BLaER1 treated with 17β-estradiol and CSF1 and Interleukin-3, amounts not matched to agents 10 nM and 100 nM (cell line): ENCODE measurements around the gene DLGAP1.
"Not testable (repeated sequence)": the region's sequence is repeated elsewhere in the genome, so short reads cannot be mapped to it uniquely, and the experiment has no call there.

Experiments
- H3K27ac ChIP-seq, 11 experiments: shearing (Covaris generic); formaldehyde crosslinking; 2 replicates each; pipeline ENCODE4 v1.8.1; 2022
- H3K27me3 ChIP-seq, 11 experiments: shearing (Covaris generic); formaldehyde crosslinking; 2 replicates each; pipeline ENCODE4 v1.8.1; 2022
- H3K36me3 ChIP-seq, 11 experiments: shearing (Covaris generic); formaldehyde crosslinking; 2 replicates each; pipeline ENCODE4 v1.8.1; 2022
- H3K4me1 ChIP-seq, 10 experiments: shearing (Covaris generic); formaldehyde crosslinking; 2 replicates each; pipeline ENCODE4 v1.8.1; 2022
- H3K4me2 ChIP-seq, 11 experiments: shearing (Covaris generic); formaldehyde crosslinking; 2 replicates each; pipeline ENCODE4 v1.8.1; 2022
- H3K4me3 ChIP-seq, 10 experiments: shearing (Covaris generic); formaldehyde crosslinking; 2 replicates each; pipeline ENCODE4 v1.8.1; 2022
- H3K9ac ChIP-seq, 11 experiments: shearing (Covaris generic); formaldehyde crosslinking; 2 replicates each; pipeline ENCODE4 v1.8.1; 2022
- H3K9me3 ChIP-seq, 11 experiments: shearing (Covaris generic); formaldehyde crosslinking; replicated peaks in 1 of 11; 2 replicates each; pipeline ENCODE4 v1.8.1; 2022
- H4K20me1 ChIP-seq, 11 experiments: shearing (Covaris generic); formaldehyde crosslinking; 2 replicates each; pipeline ENCODE4 v1.8.1; 2022
- Cebpa-rat ChIP-seq, 11 experiments: shearing (Covaris generic); IDR thresholded peaks; 2 replicates each; pipeline ENCODE4 v1.8.1; 2022

Gene DLGAP1

DNA sequence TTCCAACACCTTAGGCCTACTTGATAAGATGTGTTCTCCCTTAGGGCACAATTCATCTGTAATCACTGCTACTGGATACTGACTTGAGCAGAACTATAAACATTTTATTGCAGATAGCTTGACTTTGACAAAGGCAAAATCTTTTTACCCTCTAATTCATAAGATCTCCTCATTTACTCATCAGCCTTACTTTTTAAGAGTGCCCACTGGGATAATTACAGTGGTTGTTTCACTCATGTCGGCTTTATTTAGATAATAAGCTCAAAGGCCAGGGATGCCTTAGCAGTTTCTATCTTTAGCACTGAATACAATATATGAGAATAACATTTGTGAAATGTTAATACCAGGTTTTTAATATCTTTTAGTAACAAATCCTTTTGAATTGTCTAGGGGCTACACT is 144.0 kb downstream of the DLGAP1 start:
- no peaks in the 10 kb centered on the region for H3K36me3 ChIP-seq
- H4K20me1 ChIP-seq = no peaks in the 10 kb centered on the region
- H3K27ac ChIP-seq = no peak overlapping the region
- no peak overlapping the region for H3K4me3 ChIP-seq
- no peak overlapping the region for H3K9ac ChIP-seq
- no peaks in the 10 kb centered on the region for H3K27me3 ChIP-seq
- no peaks in the 10 kb centered on the region for H3K9me3 ChIP-seq
- no peaks in the 10 kb centered on the region for H3K4me1 ChIP-seq
- no peak overlapping the region for H3K4me2 ChIP-seq
- no peak for TF ChIP-seq Cebpa-rat (IDR thresholded peaks at IDR 0.05)

DNA sequence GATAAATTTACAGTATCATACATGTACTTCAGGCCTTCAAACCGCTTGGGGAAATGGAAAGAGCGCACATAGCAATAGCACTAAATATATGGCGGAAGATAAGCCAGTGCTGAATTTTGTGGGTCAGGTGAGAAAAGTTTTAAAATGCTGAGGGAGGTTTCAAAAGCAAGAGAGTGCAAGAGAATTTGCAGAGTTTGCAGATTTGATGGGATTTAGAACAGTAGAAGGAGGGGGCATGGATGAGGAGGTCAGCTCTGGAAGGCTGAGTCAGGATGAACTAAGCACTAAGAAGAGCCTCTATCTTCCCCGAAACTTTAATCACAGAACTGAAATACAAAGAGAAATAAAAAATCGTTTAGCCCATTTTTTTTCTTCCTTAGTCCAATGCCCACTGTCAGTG is 145.9 kb downstream of the DLGAP1 start:
- no peaks in the 10 kb centered on the region for H3K27me3 ChIP-seq
- H3K9me3 ChIP-seq = no peaks in the 10 kb centered on the region
- no peaks in the 10 kb centered on the region for H3K4me1 ChIP-seq
- H4K20me1 ChIP-seq = no peaks in the 10 kb centered on the region
- no peak for TF ChIP-seq Cebpa-rat (IDR thresholded peaks at IDR 0.05)
- no peak overlapping the region for H3K4me3 ChIP-seq
- no peak overlapping the region for H3K9ac ChIP-seq
- no peaks in the 10 kb centered on the region for H3K36me3 ChIP-seq
- no peak overlapping the region for H3K4me2 ChIP-seq
- H3K27ac ChIP-seq = no peak overlapping the region

- Histone ChIP-seq H3K36me3 (no peaks in the 10 kb centered on the region), H3K27me3 (no peaks in the 10 kb centered on the region), H3K27ac (no peak overlapping the region), H3K4me2 (no peak overlapping the region), H3K9me3 (no peaks in the 10 kb centered on the region), H3K4me1 (no peaks in the 10 kb centered on the region), H3K9ac (no peak overlapping the region), H4K20me1 (no peaks in the 10 kb centered on the region), H3K4me3 (no peak overlapping the region)
- TF ChIP-seq Cebpa-rat (IDR thresholded peaks at IDR 0.05) = no peak
These were observed 146.5 kb downstream of the DLGAP1 start for GRCh38 chr18:4308576-4308975.

DNA sequence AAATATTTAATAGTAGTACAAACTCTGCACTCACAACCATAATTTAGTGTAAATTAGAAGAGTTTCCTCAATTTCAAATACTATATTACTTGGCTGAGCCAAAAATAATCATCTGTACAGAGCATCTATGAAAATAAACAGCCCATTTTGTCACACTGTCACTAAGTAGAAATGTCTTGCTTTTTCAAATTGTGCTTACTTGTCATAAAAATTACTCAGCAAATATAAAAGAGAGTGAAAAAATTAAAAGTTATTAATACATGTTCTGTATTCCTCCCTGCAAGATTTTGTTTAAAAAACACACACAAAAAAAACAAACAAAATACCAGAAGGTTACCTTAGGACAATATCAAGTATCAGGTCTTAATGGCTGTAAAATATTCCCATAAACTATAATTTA is 155.7 kb downstream of the DLGAP1 start:
- Histone ChIP-seq H4K20me1 (no peaks in the 10 kb centered on the region), H3K9me3 (peaks cover 0 to 5% (median 0%) of the 10 kb centered on the region in 11 experiments; a peak in 4 of 22 replicates), H3K27ac (no peak overlapping the region), H3K9ac (no peak overlapping the region), H3K36me3 (no peaks in the 10 kb centered on the region), H3K27me3 (no peaks in the 10 kb centered on the region), H3K4me3 (no peak overlapping the region), H3K4me2 (no peak overlapping the region), H3K4me1 (no peaks in the 10 kb centered on the region)
- no peak for TF ChIP-seq Cebpa-rat (IDR thresholded peaks at IDR 0.05)

- Histone ChIP-seq H3K36me3 (no peaks in the 10 kb centered on the region), H3K27me3 (no peaks in the 10 kb centered on the region), H3K4me3 (no peak overlapping the region), H3K27ac (no peak overlapping the region), H3K4me1 (no peaks in the 10 kb centered on the region), H3K4me2 (no peak overlapping the region), H3K9ac (no peak overlapping the region), H4K20me1 (no peaks in the 10 kb centered on the region), H3K9me3 (peaks cover 0 to 5% (median 0%) of the 10 kb centered on the region in 11 experiments; a peak in 4 of 22 replicates)
- no peak for TF ChIP-seq Cebpa-rat (IDR thresholded peaks at IDR 0.05)
These were observed 161.8 kb downstream of the DLGAP1 start for GRCh38 chr18:4293337-4293736.

GRCh38 chr18:4292696-4293095 is 162.4 kb downstream of the DLGAP1 start:
- Histone ChIP-seq H3K27me3 (no peaks in the 10 kb centered on the region), H3K36me3 (no peaks in the 10 kb centered on the region), H3K4me2 (no peak overlapping the region), H3K4me3 (no peak overlapping the region), H3K4me1 (no peaks in the 10 kb centered on the region), H3K27ac (no peak overlapping the region), H3K9ac (no peak overlapping the region), H4K20me1 (no peaks in the 10 kb centered on the region), H3K9me3 (peaks cover 0 to under 1% (median 0%) of the 10 kb centered on the region in 11 experiments; a peak in 3 of 22 replicates)
- TF ChIP-seq Cebpa-rat (IDR thresholded peaks at IDR 0.05) = no peak

- H3K4me1 ChIP-seq, H3K9me3 ChIP-seq, H3K36me3 ChIP-seq, H3K27me3 ChIP-seq, H3K27ac ChIP-seq, H4K20me1 ChIP-seq, H3K4me3 ChIP-seq, H3K9ac ChIP-seq, H3K4me2 ChIP-seq: not testable (repeated sequence)
These were observed 167.8 kb downstream of the DLGAP1 start for GRCh38 chr18:4287340-4287739.

GRCh38 chr18:4286256-4286655 is 168.9 kb downstream of the DLGAP1 start:
- no peak overlapping the region for H3K4me3 ChIP-seq
- no peaks in the 10 kb centered on the region for H3K4me1 ChIP-seq
- no peaks in the 10 kb centered on the region for H4K20me1 ChIP-seq
- no peak overlapping the region for H3K4me2 ChIP-seq
- H3K27ac ChIP-seq = no peak overlapping the region
- TF ChIP-seq Cebpa-rat (IDR thresholded peaks at IDR 0.05) = no peak
- H3K9me3 ChIP-seq = no peaks in the 10 kb centered on the region
- H3K27me3 ChIP-seq = no peaks in the 10 kb centered on the region
- H3K9ac ChIP-seq = no peak overlapping the region
- H3K36me3 ChIP-seq = no peaks in the 10 kb centered on the region

- H3K4me1 ChIP-seq = no peaks in the 10 kb centered on the region
- TF ChIP-seq Cebpa-rat (IDR thresholded peaks at IDR 0.05) = no peak
These were observed 169.6 kb downstream of the DLGAP1 start for GRCh38 chr18:4285525-4285924.

GRCh38 chr18:4284528-4284927 is 170.6 kb downstream of the DLGAP1 start:
- Histone ChIP-seq H3K9ac (no peak overlapping the region), H3K4me3 (no peak overlapping the region), H3K4me2 (no peak overlapping the region), H4K20me1 (no peaks in the 10 kb centered on the region), H3K27me3 (no peaks in the 10 kb centered on the region), H3K27ac (no peak overlapping the region), H3K36me3 (no peaks in the 10 kb centered on the region), H3K9me3 (no peaks in the 10 kb centered on the region), H3K4me1 (no peaks in the 10 kb centered on the region)
- no peak for TF ChIP-seq Cebpa-rat (IDR thresholded peaks at IDR 0.05)

More at GRCh38 chr18:4285525-4285924, 169.6 kb downstream of the DLGAP1 start:
- Histone ChIP-seq H3K27me3 (no peaks in the 10 kb centered on the region), H3K36me3 (no peaks in the 10 kb centered on the region), H3K9ac (no peak overlapping the region), H3K4me2 (no peak overlapping the region), H4K20me1 (no peaks in the 10 kb centered on the region), H3K9me3 (no peaks in the 10 kb centered on the region), H3K4me3 (no peak overlapping the region), H3K27ac (no peak overlapping the region)
